A549 (cell line): Measurements from ENCODE around the gene FATE1. TPM values are rescaled to one million over a fixed set of nuclear protein-coding genes. Genes with fewer than 3 reads are reported as not detected.

ENCODE experiments used
- ATAC-seq, 2 experiments: fragments of 200-7000 bp in 1 of 2; fragments of >200 bp in 1 of 2; cut with Nextera tagmentation in 1 of 2; cut with Tn5 transposase in 1 of 2; 3 replicates each; pipeline versions ENCODE4 v1.8.0 to v1.9.1; 2018 to 2020; ENCODE audit warnings: mild to moderate bottlenecking in 1 of 2, moderate library complexity in 1 of 2
- CTCF ChIA-PET: fragments of 300-600 bp; sonication (Branson Sonifier 250); formaldehyde crosslinking; extraction: SDS; loops from one replicate; lab custom pipeline; 2021; ENCODE audit warnings: antibody characterized with exemption, inconsistent platforms; lab: Yijun Ruan, JAX
- POLR2A ChIA-PET: fragments of 350-600 bp; formaldehyde crosslinking; extraction: SDS; loops from one replicate; lab custom pipeline; 2021; ENCODE audit warnings: antibody characterized with exemption, inconsistent platforms; lab: Yijun Ruan, JAX
- DNase-seq, 2 experiments: peaks; one replicate each; pipeline versions ENCODE4 v3.0.0 to v3.0.0-alpha.2; 2011 to 2016; ENCODE audit warnings: low read depth in 1 of 2, low spot score in 1 of 2
- FAIRE-seq: peaks from 2 replicates; lab custom pipeline; 2011; peaks lifted over from hg19 to GRCh38; lab: Jason Lieb, UNC
- H3K27ac ChIP-seq, 2 experiments: fragments of >200 bp; sonication (Bioruptor Twin); formaldehyde crosslinking; 3 replicates each; pipeline ENCODE4 v1.5.1; 2016 to 2017
- H3K4me1 ChIP-seq: fragments of >200 bp; sonication (Bioruptor Twin); formaldehyde crosslinking; 3 replicates; pipeline ENCODE4 v1.6.1; 2016
- H3K4me2 ChIP-seq: fragments of >200 bp; sonication (Bioruptor Twin); formaldehyde crosslinking; 3 replicates; pipeline ENCODE4 v1.6.1; 2016
- H3K4me3 ChIP-seq: fragments of >200 bp; sonication (Bioruptor Twin); formaldehyde crosslinking; 3 replicates; pipeline ENCODE4 v1.5.1; 2016
- H3K9me3 ChIP-seq: fragments of >200 bp; sonication (Bioruptor Twin); formaldehyde crosslinking; 3 replicates; pipeline ENCODE4 v1.6.1; 2016
- BHLHE40 ChIP-seq: IDR thresholded peaks from 2 replicates; pipeline ENCODE4 v1.6.1; 2012; ENCODE audit warnings: low read depth, low read length, inconsistent platforms
- CBX2 ChIP-seq: fragments of 200-600 bp; sonication (generic); IDR thresholded peaks from 2 replicates; pipeline ENCODE4 v1.6.1; 2016; ENCODE audit warnings: low read depth, mild to moderate bottlenecking, borderline replicate concordance
- CBX8 ChIP-seq: fragments of 200-600 bp; sonication (generic); IDR thresholded peaks from 2 replicates; pipeline ENCODE4 v1.6.1; 2016
- CHD4 ChIP-seq: fragments of 200-600 bp; sonication (generic); IDR thresholded peaks from 2 replicates; pipeline ENCODE4 v1.6.1; 2016; ENCODE audit warnings: antibody characterized with exemption, mild to moderate bottlenecking, borderline replicate concordance
- CTCF ChIP-seq: fragments of >200 bp; sonication (Bioruptor Twin); formaldehyde crosslinking; IDR thresholded peaks from 3 replicates; pipeline ENCODE4 v1.5.1; 2016
- E2F6 ChIP-seq: IDR thresholded peaks from 2 replicates; pipeline ENCODE4 v1.6.1; 2012; ENCODE audit warnings: low read depth, borderline replicate concordance
- EHMT2 ChIP-seq: fragments of 200-600 bp; sonication (generic); IDR thresholded peaks from 2 replicates; pipeline ENCODE4 v1.6.1; 2016; ENCODE audit warnings: antibody characterized with exemption, low read depth, mild to moderate bottlenecking, moderate library complexity
- EP300 ChIP-seq, 2 experiments: fragments of >200 bp; sonication (Bioruptor Twin); formaldehyde crosslinking; IDR thresholded peaks; 2 replicates in 1 of 2; 3 replicates in 1 of 2; pipeline ENCODE4 v1.6.1; 2016 to 2017
- FOSB ChIP-seq: fragments of 250-450 bp; sonication (Bioruptor Pico); IDR thresholded peaks from 2 replicates; pipeline ENCODE4 v1.5.0; 2020; ENCODE audit warnings: mild to moderate bottlenecking, moderate library complexity
- HMGXB4 ChIP-seq: fragments of 250-450 bp; sonication (Bioruptor Pico); IDR thresholded peaks from 2 replicates; pipeline ENCODE4 v1.5.0; 2021; ENCODE audit warnings: mild to moderate bottlenecking, moderate library complexity, borderline replicate concordance
- HOXB13 ChIP-seq: fragments of 250-450 bp; sonication (Bioruptor Pico); IDR thresholded peaks from 2 replicates; pipeline ENCODE4 v1.5.0; 2020; ENCODE audit warnings: low read depth, mild to moderate bottlenecking, moderate library complexity
- HOXB5 ChIP-seq: fragments of 250-450 bp; sonication (Bioruptor Pico); IDR thresholded peaks from 2 replicates; pipeline ENCODE4 v1.5.0; 2020; ENCODE audit warnings: mild to moderate bottlenecking, moderate library complexity
- JUNB ChIP-seq: fragments of >200 bp; sonication (Bioruptor Twin); formaldehyde crosslinking; IDR thresholded peaks from 2 replicates; pipeline ENCODE4 v1.6.1; 2016
- KDM1A ChIP-seq: fragments of 200-600 bp; sonication (generic); IDR thresholded peaks from 2 replicates; pipeline ENCODE4 v1.6.1; 2016; ENCODE audit warnings: low read depth, mild to moderate bottlenecking
- MAFK ChIP-seq: fragments of 450-650 bp; IDR thresholded peaks from 2 replicates; pipeline ENCODE4 v1.6.1; 2014; ENCODE audit not compliant: partially characterized antibody
- MAZ ChIP-seq: fragments of 150-350 bp; IDR thresholded peaks from 2 replicates; pipeline ENCODE4 v1.6.1; 2014; ENCODE audit warnings: antibody characterized with exemption, low read depth, low read length, borderline replicate concordance
- MYC ChIP-seq: IDR thresholded peaks from 2 replicates; pipeline ENCODE4 v1.6.1; 2012; ENCODE audit warnings: mild to moderate bottlenecking, inconsistent platforms, low read length, improper control_type of control experiment, borderline replicate concordance
- PHF8 ChIP-seq: fragments of 200-600 bp; sonication (generic); IDR thresholded peaks from 2 replicates; pipeline ENCODE4 v1.6.1; 2016; ENCODE audit warnings: low read depth, mild to moderate bottlenecking, antibody characterized with exemption, moderate library complexity, borderline replicate concordance
- POLR2A ChIP-seq: IDR thresholded peaks from 2 replicates; pipeline ENCODE4 v1.6.1; 2012; ENCODE audit warnings: mild to moderate bottlenecking, low read length
- RAD21 ChIP-seq, 2 experiments: fragments of >200 bp in 1 of 2; sonication (Bioruptor Twin) in 1 of 2; formaldehyde crosslinking in 1 of 2; IDR thresholded peaks in 1 of 2; conservative IDR thresholded peaks in 1 of 2; 2 replicates in 1 of 2; 3 replicates in 1 of 2; pipeline ENCODE4 v1.6.1; 2012 to 2018; ENCODE audit warnings: inconsistent platforms in 1 of 2
- RARB ChIP-seq: fragments of 250-450 bp; sonication (Bioruptor Pico); IDR thresholded peaks from 2 replicates; pipeline ENCODE4 v1.8.0; 2021; ENCODE audit warnings: mild to moderate bottlenecking, moderate library complexity
- REST ChIP-seq: fragments of 200-600 bp; sonication (generic); IDR thresholded peaks from 2 replicates; pipeline ENCODE4 v1.6.1; 2016; ENCODE audit warnings: antibody characterized with exemption, mild to moderate bottlenecking, moderate library complexity
- RFX5 ChIP-seq: fragments of 450-650 bp; IDR thresholded peaks from 2 replicates; pipeline ENCODE4 v1.7.1; 2014; ENCODE audit warnings: antibody characterized with exemption, mild to moderate bottlenecking, moderate library complexity
- SMC3 ChIP-seq: fragments of >200 bp; sonication (Bioruptor Twin); formaldehyde crosslinking; IDR thresholded peaks from 3 replicates; pipeline ENCODE4 v1.6.1; 2018; ENCODE audit warnings: inconsistent platforms
- TFCP2L1 ChIP-seq: fragments of 250-450 bp; sonication (Bioruptor Pico); IDR thresholded peaks from 2 replicates; pipeline ENCODE4 v1.5.0; 2021; ENCODE audit warnings: mild to moderate bottlenecking
- ZC3H11A ChIP-seq: fragments of 450-650 bp; IDR thresholded peaks from 2 replicates; pipeline ENCODE4 v1.6.1; 2014; ENCODE audit warnings: antibody characterized with exemption, mild to moderate bottlenecking
- ZFP36 ChIP-seq: fragments of 450-650 bp; IDR thresholded peaks from 2 replicates; pipeline ENCODE4 v1.6.1; 2014; ENCODE audit warnings: borderline replicate concordance; ENCODE audit not compliant: partially characterized antibody
- ZNF302 ChIP-seq: fragments of 250-450 bp; sonication (Bioruptor Pico); IDR thresholded peaks from 2 replicates; pipeline ENCODE4 v1.9.0; 2021; ENCODE audit warnings: inconsistent platforms, mild to moderate bottlenecking, moderate library complexity
- ZSCAN20 ChIP-seq: fragments of 250-450 bp; sonication (Bioruptor Pico); IDR thresholded peaks from 2 replicates; pipeline ENCODE4 v1.8.0; 2022; ENCODE audit warnings: mild to moderate bottlenecking, moderate library complexity
- WGBS: methylation state at CpG from one replicate; pipeline ENCODE4 v1.1.6; 2017; ENCODE audit errors: missing lambda C conversion rate; 5-methylcytosine and 5-hydroxymethylcytosine counted together
- polyA plus RNA-seq, 4 experiments: library from polyadenylated mRNA; depleted of rRNA in 3 of 4; stranded (reverse); fragments of >200 nt; fragmentation: RNase III in 1 of 4; extraction: RNeasy Plus Mini Kit Qiagen cat#74134 plus additional on column Dnase treatment in 1 of 4; gene quantifications; 2 replicates in 3 of 4; 3 replicates in 1 of 4; pipeline ENCODE4 v1.2.3, GENCODE V29; 2011 to 2017

The FATE1 gene
- polyA plus RNA-seq, 2 of the 4 experiments (the other 2 are of a cell fraction): not detected

GRCh38 chrX:151679798-151680402 lies 35.9 kb upstream of the FATE1 start:
- TF ChIP-seq EHMT2 (no peak), ZNF302 (no peak), HOXB13 (CRISPR knock-in tag) (no peak), RFX5 (no peak), CBX8 (no peak), ZFP36 (no peak), CBX2 (no peak), RAD21 (conservative IDR thresholded peaks at IDR 0.05 in 1 of 2, IDR thresholded peaks at IDR 0.05 in 1 of 2) (no peak), HMGXB4 (CRISPR knock-in tag) (no peak), MYC (no peak), EP300 (IDR thresholded peaks at IDR 0.05) (no peak), TFCP2L1 (CRISPR knock-in tag) (no peak), ZC3H11A (no peak), SMC3 (no peak), PHF8 (no peak)
- TF ChIP-seq, all 56 proteins: peak for 0
- H3K27ac ChIP-seq: no peak overlapping the region
- H3K4me3 ChIP-seq: no peak overlapping the region
- FAIRE-seq (peak; percentile 36), DNase-seq (no peak), ATAC-seq (no peak)
- H3K4me2 ChIP-seq: no peak overlapping the region
- H3K9me3 ChIP-seq: no peaks in the 10 kb centered on the region
- POLR2A ChIA-PET: no interaction called here
- 27% methylated on average over 5 of the region's 5 CpGs for WGBS
- no peaks in the 10 kb centered on the region for H3K4me1 ChIP-seq
- CTCF ChIA-PET: interaction anchor here (0.6 to 2.2 kb wide), 7 partner anchors 23 to 630 kb away, joined by 3 to 7 read pairs (median 4); no protein-coding TSS in a partner anchor

GRCh38 chrX:151680805-151681204 lies 35.0 kb upstream of the FATE1 start:
- H3K9me3 ChIP-seq: no peaks in the 10 kb centered on the region
- FAIRE-seq: peak; percentile 93
- H3K27ac ChIP-seq: no peak overlapping the region
- 16% methylated on average over 3 of the region's 4 CpGs for WGBS
- peak; percentile 13 to 58 for DNase-seq
- peak; percentile 74 to 94 for ATAC-seq
- ChIA-PET CTCF (interaction anchor here (0.6 to 2.2 kb wide), 10 partner anchors 23 to 531 kb away, joined by 3 to 7 read pairs (median 4); no protein-coding TSS in a partner anchor), POLR2A (no interaction called here)
- no peak overlapping the region for H3K4me3 ChIP-seq
- H3K4me2 ChIP-seq: no peak overlapping the region
- no peaks in the 10 kb centered on the region for H3K4me1 ChIP-seq
- no peak for TF ChIP-seq HOXB5 (CRISPR knock-in tag)
- TF ChIP-seq CTCF: peak; percentile 47
- no peak for TF ChIP-seq FOSB (CRISPR knock-in tag)
- no peak for TF ChIP-seq TFCP2L1 (CRISPR knock-in tag)
- TF ChIP-seq RARB (CRISPR knock-in tag): no peak
- peak; percentile 70 to 87 for TF ChIP-seq RAD21 (conservative IDR thresholded peaks at IDR 0.05 in 1 of 2, IDR thresholded peaks at IDR 0.05 in 1 of 2)
- TF ChIP-seq CHD4: no peak
- TF ChIP-seq ZSCAN20 (CRISPR knock-in tag): no peak
- no peak for TF ChIP-seq KDM1A
- TF ChIP-seq POLR2A: no peak
- no peak for TF ChIP-seq MAZ
- no peak for TF ChIP-seq BHLHE40
- no peak for TF ChIP-seq CBX2
- no peak for TF ChIP-seq MAFK
- peak; percentile 76 for TF ChIP-seq SMC3
- no peak for TF ChIP-seq JUNB
- TF ChIP-seq REST: no peak
- no peak for TF ChIP-seq ZNF302
- TF ChIP-seq E2F6: no peak
- TF ChIP-seq CBX8: no peak
